IPS-11a (cell line): ENCODE data around the gene UBE2QL1.

Experiments
- H3K4me3 ChIP-seq: one replicate; pipeline ENCODE4 v1.5.1; 2013; ENCODE audit warnings: low read depth, low read length, control low read depth

The UBE2QL1 gene

DNA sequence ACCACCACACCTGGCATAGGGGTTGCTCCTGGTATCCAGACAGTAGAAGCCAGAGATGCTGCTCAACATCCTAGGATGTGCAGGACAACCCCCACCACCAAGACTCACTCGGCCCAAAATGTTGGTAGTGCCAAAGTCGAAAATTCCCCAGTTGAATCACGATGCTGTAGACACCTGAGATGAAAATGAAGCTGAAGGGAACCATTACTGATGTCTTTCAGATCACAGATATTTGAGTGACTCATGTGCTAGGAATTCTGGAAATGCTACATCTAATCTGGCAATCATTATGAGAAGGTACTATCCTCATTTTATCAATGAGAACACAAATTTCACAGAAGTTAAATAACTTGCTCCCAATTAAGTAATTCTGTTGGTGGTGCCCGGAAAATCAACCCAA is 21.0 kb upstream of the UBE2QL1 start:
- no peak overlapping the region for H3K4me3 ChIP-seq

DNA sequence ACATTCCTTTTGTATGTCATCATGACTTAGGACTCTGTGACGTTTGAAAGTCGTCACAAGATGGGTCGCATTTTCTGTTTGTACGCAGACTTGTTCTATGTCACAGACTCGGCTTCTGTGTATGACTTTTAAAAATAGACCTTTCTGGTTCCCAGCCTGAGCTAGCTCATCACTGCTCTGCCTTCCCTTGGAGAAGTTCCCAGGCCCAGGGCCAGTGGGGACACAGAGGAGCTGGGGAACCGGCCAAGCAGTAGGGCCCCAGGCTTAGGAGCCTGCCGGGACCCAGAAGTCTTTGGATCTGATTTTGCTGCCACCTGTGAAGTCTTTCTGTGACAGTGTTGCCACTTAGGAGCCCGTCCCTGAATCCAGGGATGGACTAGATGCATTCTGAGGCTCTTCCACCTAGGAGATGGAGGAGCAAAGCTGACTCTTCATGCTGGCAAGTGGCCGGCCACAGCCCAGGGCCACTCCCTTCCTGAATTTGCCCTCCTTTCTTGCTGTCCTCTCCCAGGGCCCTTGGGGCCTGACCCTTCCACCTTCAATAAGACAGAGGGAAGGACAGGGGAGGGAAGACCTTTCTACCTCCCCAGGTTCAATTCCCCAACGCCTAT is 18.1 kb upstream of the UBE2QL1 start:
- H3K4me3 ChIP-seq = no peak overlapping the region

DNA sequence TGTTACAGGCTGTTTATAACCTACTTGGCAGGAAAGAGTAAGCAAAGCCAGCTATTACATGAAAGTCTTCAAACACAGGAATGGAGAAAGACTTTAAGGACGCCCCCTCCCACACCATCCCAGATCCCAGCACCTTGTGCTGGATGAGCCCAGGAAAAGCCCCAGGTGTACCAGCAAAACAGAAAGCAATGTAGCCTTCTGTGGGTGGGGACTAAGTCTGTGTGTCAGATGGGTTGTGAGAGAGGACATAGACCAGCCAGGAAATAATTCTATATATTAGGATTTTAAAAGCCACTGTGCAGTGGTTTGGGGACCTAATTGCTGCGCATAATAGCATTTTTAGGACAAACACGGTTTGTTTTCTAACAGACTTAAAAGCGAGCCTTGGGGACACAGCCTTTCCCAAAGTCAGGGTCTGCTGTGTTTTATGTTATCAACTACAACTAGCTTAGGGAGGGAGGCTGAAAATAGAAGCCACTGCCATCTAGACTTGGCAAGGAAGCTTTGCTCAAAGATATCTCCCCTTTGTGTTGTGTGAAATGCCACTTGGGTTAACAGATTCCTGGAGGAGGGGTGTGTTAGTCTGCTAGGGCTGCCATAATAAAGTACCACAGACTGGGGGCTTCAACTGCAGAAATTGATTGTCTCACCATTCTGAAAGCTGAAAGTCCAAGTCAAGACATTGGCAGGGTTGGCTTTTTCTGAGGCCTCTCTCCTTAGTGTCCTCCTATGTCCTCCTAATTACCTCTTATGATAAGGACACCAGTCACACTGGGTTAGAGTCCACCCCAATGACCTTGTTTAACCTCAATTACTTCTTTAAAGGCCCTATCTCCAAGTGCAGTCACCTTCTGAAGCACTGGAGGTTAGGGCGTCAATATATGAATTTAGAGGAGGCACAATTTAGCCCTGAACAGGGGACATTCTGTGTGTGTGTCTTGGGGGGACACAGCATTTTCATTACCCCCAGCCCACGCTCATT is 17.2 kb upstream of the UBE2QL1 start:
- no peak overlapping the region for H3K4me3 ChIP-seq

DNA sequence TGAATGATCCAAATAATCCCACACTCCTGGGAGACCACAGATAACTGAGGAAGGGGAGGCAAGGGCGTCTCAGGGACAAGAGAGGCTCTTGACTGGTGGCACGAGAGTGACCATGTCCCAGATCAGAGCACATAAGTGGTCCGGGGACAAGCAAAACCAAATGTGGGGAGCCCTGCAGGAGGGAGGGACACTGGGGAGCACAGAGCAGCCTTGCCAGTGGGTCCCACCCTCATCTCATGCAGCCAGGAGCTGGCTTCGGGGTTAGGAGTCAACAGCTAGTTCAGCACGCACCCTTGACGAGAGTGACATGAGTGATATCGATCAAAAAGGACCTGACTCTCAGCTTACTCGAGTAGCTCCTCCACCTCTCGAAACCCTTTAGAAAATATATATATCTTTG is 16.5 kb upstream of the UBE2QL1 start:
- no peak overlapping the region for H3K4me3 ChIP-seq

DNA sequence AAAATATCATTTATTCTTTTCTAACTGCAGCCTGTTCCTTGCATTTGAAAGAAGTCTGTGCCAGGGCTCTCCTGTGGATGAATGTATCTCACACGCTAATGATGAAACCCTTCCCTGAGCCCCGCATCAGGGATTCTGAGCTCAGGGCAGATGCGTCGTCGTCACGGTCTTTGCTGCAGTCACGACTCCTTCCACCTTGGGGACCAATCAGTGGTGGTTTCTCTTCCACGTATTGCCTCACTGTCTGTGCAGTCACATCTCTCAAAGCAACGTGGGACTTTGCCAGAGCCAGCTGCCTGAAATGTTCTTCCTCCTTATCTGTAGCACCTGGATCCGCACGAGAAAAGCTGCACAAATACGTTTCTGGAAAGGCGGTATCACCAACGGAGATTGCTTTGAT is 13.9 kb upstream of the UBE2QL1 start:
- no peak overlapping the region for H3K4me3 ChIP-seq

DNA sequence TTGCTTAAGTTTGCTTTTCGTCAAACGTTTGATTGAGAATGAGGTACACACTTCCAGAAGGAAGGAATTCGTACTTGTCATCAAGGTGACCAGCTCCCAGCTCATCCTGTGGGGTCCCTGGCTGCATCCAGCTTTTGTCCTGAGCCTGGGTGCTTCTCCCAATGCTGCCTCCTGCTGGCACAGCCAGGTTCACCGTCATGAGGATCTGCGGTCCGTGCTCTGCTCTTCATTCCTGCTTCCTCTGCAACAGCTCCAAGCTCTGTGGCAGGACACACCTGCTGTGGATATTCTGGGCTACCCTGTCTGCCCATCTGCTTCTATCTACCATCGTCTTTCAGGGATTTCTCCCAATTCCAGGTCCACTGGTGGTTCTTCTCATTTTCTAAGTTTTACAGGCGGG is 13.3 kb upstream of the UBE2QL1 start:
- H3K4me3 ChIP-seq = no peak overlapping the region

DNA sequence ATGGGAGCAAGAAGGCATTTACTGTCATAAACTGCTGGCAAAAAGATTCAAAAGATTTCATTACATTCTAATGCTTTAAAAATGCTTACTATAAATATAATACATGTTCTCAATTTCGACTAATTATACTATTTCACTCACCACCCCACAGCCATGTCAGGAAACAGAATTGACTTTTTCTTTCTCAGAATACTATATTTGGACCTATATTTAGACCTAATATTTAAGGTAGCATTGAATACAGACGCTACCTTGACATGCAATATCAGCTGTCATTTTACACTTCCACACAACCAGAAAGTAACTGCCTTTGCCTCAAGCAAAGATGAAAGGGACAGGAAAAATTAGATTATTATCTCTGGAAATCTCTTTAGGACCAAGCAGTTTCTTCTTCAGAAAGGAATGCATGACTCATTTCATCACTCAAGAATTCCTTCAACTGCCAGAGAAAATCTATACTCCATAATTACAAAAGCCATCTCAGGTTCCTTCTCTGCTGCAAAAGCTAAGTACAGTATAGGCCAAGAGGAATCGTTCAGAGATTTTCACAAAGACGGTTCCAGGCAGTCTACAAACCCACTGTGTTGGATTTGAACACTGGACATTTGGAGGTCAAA is 11.8 kb upstream of the UBE2QL1 start:
- H3K4me3 ChIP-seq = no peak overlapping the region

DNA sequence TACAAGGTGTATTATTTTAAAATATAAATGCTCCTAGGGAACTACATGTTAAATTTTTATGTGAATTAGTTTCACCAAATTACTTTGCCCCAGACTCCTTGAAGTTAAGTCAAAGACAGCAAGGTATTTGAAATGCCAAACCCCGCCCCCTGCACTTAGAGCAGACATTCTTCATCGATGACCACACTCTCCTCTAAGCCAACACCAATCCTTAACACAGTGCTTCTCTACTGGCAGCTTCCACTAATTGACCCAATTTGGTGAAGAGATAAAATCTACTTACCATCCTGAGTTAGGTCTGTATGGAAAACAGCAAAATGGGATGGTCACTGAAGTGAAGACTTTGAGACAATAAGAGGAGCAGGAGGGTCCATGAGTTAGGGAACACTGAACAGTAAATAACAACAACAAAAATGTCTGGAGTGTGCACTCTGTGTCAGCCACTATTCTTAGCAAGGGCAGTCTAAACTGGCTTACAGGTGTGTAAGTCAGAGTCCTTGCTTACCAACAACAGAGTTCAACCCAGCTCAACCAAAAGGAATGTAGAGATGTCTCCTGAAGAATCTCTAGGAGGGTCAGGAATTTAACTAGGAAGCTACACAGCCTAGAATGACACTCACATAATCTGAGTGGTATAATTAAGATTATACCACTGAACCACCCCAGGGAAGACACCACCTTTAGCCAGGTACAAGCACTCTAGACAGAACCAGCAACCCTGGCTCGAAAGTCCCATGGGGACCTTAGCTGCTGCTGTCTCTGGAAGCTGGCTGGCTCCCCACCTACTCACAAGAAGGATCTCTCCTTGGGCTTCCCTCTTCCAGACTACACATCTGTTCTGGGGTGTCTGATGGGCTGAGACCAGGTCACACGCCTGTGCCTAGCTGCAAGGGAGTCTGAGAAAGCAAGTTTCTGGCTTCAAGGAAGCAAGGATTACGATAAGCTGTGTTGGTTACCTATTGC is 8.8 kb upstream of the UBE2QL1 start:
- no peak overlapping the region for H3K4me3 ChIP-seq

DNA sequence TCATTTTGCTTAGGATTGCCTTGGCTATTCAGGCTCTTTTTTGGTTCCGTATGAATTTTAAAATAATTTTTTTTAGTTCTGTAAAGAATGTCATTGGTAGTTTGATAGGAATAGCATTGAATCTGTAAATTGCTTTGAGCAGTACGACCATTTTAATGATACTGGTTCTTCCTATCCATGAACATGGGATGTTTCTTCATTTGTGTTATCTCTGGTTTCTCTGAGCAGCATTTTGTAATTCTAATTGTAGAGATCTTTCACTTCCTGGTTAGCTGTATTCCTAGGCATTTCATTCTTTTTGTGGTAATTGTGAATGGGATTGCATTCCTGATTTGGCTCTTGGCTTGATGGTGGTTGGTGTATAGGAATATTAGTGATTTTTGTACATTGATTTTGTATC is 6.3 kb upstream of the UBE2QL1 start:
- no peak overlapping the region for H3K4me3 ChIP-seq

DNA sequence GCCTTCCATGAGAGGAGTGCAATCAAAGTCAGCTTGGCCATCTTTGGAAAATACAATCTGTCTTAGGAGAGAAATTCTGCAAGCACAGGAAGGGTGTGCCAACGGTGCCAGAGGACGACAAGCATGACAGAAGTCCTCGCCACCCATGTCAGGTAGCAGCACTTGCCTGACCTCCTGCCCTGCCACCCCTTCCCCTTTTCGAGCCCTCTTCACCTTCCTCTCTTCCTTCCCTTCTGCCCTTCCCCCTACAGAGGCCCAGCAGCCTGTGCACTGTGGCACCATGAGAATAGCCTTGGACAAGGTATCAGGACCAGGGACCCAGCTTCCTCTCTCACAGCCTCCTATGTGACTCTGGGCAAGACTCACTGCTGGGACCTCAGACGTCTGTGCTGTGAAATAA is 5.3 kb upstream of the UBE2QL1 start:
- H3K4me3 ChIP-seq = no peak overlapping the region

DNA sequence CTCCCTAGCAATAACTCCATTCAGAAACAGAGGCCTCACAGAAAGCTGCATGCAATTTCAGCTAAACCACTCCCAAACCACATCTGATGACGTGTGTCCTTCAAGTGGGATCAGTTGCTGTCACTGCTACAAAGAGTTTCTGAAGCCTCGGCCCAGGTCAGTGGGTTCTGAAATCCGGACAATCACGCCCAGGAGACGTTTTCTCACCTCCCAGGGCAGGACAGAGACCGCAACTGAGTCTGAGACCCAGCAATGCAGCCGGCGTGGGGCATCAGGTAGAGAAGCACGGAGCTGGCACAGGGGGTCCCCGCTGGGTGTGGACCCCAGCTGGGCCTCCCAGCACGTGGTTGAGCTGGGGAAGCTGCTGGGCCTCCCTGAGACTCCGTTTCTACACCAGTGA is 2.6 kb upstream of the UBE2QL1 start:
- no peak overlapping the region for H3K4me3 ChIP-seq

DNA sequence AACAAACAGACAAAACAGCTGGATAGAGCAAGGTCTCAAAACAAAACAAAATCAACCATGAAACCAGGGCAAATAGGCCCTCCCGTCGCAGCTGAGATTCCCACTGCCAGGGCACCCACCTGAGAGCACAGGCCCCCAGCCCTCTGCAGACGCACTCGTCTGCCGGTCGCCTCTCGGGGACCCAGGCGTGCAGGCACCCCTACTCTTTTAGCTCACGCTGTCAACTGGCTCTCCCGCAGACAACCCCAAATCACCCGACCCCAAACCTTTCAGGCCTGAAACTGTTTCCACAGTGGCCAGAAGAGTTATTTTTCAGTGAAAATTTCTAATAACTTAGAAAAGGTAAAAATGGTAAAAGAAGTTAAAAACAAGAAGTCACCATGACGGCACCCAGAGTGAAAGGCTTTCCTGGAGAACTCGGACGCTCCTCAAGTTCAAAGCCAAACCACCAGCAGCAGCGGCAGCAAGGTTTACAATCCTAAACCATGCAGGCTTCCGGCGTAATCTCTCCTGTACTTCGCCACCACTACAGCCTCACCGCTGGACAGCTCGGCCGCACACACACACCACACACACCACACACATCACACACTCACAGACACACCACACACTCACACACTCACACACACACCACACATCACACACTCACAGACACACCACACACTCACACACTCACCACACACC is 1.9 kb upstream of the UBE2QL1 start:
- no peak overlapping the region for H3K4me3 ChIP-seq

DNA sequence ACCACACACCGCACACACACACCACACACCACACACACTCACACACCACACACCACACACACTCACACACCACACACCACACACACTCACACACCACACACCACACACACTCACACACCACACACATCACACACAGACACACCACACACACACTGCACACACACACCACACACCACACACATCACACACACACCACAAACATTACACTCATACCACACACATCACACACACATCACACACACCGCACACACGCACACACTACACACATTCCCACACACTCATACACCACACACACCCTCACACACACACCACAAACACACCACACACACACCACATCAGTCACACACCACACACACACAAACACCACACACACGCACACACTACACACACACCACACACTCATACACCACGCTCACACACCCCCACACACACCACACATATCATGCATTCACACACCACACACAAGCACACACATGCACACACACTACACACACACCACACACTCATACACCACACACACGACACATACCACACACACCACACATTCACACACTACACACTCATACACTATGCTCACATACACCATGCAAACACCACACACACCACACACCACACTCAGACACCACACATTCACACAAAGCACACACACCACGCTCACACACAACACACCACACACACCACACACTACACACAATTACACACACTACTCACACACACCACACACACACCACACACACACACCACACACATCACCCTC is 1.1 kb upstream of the UBE2QL1 start:
- no peak overlapping the region for H3K4me3 ChIP-seq

DNA sequence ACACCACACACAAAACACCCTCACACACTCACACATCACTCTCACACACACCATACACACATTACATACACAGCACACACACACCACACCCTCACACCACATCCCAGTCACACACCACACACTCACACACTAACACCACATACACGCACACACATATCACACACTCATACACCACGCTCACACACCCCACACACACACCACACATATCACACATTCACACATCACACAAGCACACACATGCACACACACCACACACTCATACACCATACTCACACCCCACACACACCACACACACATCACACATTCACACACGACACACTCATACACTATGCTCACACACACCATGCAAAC is 543 bp upstream of the UBE2QL1 start:
- H3K4me3 ChIP-seq = peak overlapping the region; percentile 25

DNA sequence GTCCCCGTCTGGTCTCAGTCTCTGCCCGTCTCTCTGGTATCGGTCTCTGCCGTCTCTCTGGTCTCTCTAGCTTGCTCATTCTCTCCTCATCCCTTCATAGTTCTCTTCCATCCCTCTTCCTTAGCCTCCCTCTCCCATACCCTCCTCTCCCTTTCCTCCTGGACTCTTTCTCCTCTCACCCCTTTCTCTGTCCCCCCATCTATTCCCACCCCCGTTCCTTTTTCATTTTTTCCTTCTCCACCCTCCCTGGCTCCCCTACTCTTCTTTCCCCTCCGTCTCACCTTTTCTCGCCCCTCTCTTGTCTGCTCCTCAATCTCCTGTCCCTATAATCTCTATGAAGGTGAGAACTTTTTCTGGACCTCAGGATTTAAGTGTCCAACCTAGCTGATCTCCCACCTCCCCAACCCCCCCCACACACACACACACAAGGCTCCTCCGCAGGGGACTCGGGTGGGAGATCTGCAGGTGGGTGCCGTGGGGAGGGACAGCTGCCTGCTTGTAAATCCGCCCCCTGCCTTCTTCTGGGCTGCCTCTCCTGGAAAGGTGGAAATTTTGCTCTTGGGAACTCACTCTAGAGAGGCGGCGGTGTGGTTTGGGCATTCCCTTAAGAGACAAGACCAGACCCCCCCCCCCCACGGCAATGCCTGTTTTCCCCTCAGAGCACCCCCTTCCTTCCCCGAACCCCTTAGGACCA is 953 bp downstream of the UBE2QL1 start:
- H3K4me3 ChIP-seq = peak overlapping the region; percentile 55

DNA sequence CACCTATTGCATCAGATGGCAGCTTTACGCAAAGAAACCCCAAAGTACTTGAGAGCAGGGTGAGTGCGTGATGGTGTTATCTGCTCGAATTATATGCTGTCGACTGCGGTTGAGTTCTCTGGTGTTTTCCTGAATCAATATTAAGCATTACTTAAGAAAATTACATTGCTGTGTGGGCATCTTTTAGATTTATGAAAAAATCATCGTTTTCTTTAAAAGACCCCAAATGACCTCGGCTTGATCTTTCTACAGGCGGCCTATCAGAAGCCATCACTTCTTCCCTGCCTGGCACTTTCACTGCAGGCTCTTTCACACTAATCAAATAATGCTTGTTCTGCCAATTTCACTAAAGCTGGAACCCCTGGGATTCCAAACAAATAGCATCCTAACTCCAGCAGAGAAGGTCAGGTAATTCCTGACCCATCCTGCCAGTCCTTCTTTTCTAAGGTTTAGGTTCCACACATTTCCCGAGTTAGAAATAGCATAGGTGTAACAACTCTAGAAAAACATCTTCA is 1.7 kb downstream of the UBE2QL1 start:
- H3K4me3 ChIP-seq = no peak overlapping the region

DNA sequence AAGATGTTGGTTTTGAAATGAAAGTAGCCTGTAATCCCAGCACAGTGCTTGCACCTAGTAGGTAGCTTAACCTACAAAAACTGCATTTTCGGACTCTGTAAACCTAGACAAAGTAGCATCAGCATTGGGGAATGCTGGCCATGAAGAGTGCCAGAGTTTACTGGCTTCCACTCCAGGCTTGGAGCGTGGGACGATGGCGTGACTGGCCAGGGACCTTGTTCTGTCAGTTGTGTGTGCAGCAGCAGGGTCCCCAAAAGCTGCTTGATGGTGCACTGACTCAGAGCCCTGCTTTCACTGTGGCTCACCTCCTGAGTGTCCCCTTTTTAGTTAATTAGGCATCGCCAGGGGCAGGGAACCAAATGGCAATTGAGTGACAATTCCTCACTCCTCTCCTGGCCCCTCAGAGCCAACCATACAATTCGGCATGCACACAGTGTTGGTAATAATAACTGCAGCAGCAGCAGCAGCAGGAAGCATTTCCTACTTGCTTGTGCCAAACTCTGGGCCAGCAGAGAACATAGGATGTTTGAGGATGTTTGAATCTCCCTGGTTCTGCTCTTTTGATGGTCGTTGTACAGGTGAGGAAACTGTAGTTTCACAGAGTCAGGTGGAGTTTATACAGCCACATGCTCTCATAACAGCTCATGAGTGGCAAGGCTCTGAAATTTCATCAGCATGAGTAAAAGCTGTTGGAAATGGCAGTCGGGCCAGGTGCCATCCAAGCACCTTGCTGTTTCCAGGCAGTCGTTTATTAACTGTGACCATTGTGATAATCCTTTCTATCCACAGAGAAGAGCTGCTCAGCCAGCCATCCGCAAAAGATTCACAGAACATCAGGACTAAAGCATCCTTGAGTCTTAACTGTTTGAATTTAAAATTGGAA is 4.2 kb downstream of the UBE2QL1 start:
- no peak overlapping the region for H3K4me3 ChIP-seq
